HUES64 (cell line): ENCODE data around the gene USP9Y. TPM values are rescaled to one million over a fixed set of nuclear protein-coding genes. Genes with fewer than 3 reads are reported as not detected.
"Not testable (repeated sequence)": the region's sequence is repeated elsewhere in the genome, so short reads cannot be mapped to it uniquely, and the experiment has no call there.

Source experiments
- H3K27ac ChIP-seq: 2 replicates; pipeline ENCODE4 v1.7.0; 2013; ENCODE audit warnings: low read depth, low read length, inconsistent platforms
- H3K27me3 ChIP-seq: 2 replicates; pipeline ENCODE4 v1.6.1; 2013; ENCODE audit warnings: mild to moderate bottlenecking, low read length; ENCODE audit not compliant: insufficient read depth
- H3K36me3 ChIP-seq: 2 replicates; pipeline ENCODE4 v1.6.1; 2013; ENCODE audit warnings: mild to moderate bottlenecking, low read length; ENCODE audit not compliant: insufficient read depth
- H3K4me1 ChIP-seq: 2 replicates; pipeline ENCODE4 v1.6.1; 2013; ENCODE audit warnings: mild to moderate bottlenecking, low read length, moderate library complexity; ENCODE audit not compliant: insufficient read depth
- H3K4me3 ChIP-seq: 2 replicates; pipeline ENCODE4 v1.5.1; 2013; ENCODE audit warnings: mild to moderate bottlenecking, low read length, moderate library complexity
- H3K9ac ChIP-seq: 2 replicates; pipeline ENCODE4 v1.6.1; 2013; ENCODE audit warnings: mild to moderate bottlenecking, low read depth, low read length
- H3K9me3 ChIP-seq: 2 replicates; pipeline ENCODE4 v1.6.1; 2013; ENCODE audit warnings: low read depth, low read length; ENCODE audit not compliant: insufficient read depth
- WGBS: fragments of 150-250, 120-280 bp; methylation state at CpG from one replicate; pipeline ENCODE4 v1.1.7; 2013; ENCODE audit warnings: missing lambda C conversion rate; 5-methylcytosine and 5-hydroxymethylcytosine counted together
- polyA plus RNA-seq, 2 experiments: library from polyadenylated mRNA; stranded (reverse); fragments of 50-300 nt; gene quantifications; one replicate each; pipeline ENCODE4 v1.2.3, GENCODE V29; 2013

The USP9Y gene
- 15.8 TPM for polyA plus RNA-seq (2013, experiment 1 of 2)
- polyA plus RNA-seq (2013, experiment 2 of 2): 18.4 TPM

- Histone ChIP-seq H3K4me1 (peaks cover 3% of the 10 kb centered on the region), H3K4me3 (no peak within 1 kb of the TSS), H3K9me3 (peaks cover 16% of the 10 kb centered on the region), H3K27me3 (no peaks in the 10 kb centered on the region), H3K27ac (peak within 1 kb of the TSS; percentile 94; the same call in 1 of the 2 replicates), H3K36me3 (peaks cover 37% of the 10 kb centered on the region), H3K9ac (no peak within 1 kb of the TSS)
- WGBS: no CpG with 5 or more reads among the region's 1 CpG
Observed at GRCh38 chrY:12701181-12701695, at the start of gene USP9Y. TSS of gene USP9Y (plus strand) at chrY:12701231. CDS start at chrY:12709448, 8,217 bp downstream.

- Histone ChIP-seq H3K4me1 (no peaks in the 10 kb centered on the region), H3K9me3 (no peaks in the 10 kb centered on the region), H3K27ac (no peak overlapping the region), H3K36me3 (no peaks in the 10 kb centered on the region), H3K9ac (no peak overlapping the region), H3K4me3 (no peak overlapping the region), H3K27me3 (no peaks in the 10 kb centered on the region)
- WGBS: 79% methylated on average over 3 of the region's 4 CpGs
Observed at GRCh38 chrY:12651621-12652036, 49.4 kb upstream of the USP9Y start.

- no peaks in the 10 kb centered on the region for H3K9me3 ChIP-seq
- no peaks in the 10 kb centered on the region for H3K27me3 ChIP-seq
- peaks cover 6% of the 10 kb centered on the region; the same call in 1 of the 2 replicates for H3K4me1 ChIP-seq
- peak overlapping the region; percentile 87 for H3K27ac ChIP-seq
- peaks cover 27% of the 10 kb centered on the region for H3K36me3 ChIP-seq
- H3K4me3 ChIP-seq: peak overlapping the region; percentile 99
- WGBS: 2% methylated on average over 35 of the region's 41 CpGs
- peak overlapping the region; percentile 92 for H3K9ac ChIP-seq
Observed at GRCh38 chrY:12661745-12662681, 39.0 kb upstream of the USP9Y start.

- H3K9me3 ChIP-seq: no peaks in the 10 kb centered on the region
- peaks cover 32% of the 10 kb centered on the region for H3K36me3 ChIP-seq
- H3K9ac ChIP-seq: peak overlapping the region; percentile 92
- H3K27me3 ChIP-seq: no peaks in the 10 kb centered on the region
- WGBS: under 1% methylated on average over 32 of the region's 40 CpGs
- peak overlapping the region; percentile 99 for H3K4me3 ChIP-seq
- peak overlapping the region; percentile 87 for H3K27ac ChIP-seq
- H3K4me1 ChIP-seq: peaks cover 6% of the 10 kb centered on the region
Observed at GRCh38 chrY:12662745-12663591, 38.1 kb upstream of the USP9Y start.

- peak overlapping the region; percentile 92 for H3K9ac ChIP-seq
- H3K27me3 ChIP-seq, H3K27ac ChIP-seq, H3K9me3 ChIP-seq: not testable (repeated sequence)
- H3K4me3 ChIP-seq: peak overlapping the region; percentile 99
- 11% methylated on average over 17 of the region's 20 CpGs for WGBS
- peaks cover 37% of the 10 kb centered on the region for H3K36me3 ChIP-seq
- peaks cover 14% of the 10 kb centered on the region for H3K4me1 ChIP-seq
Observed at GRCh38 chrY:12663845-12664244, 37.2 kb upstream of the USP9Y start.

GRCh38 chrY:12678111-12678510, 22.9 kb upstream of the USP9Y start:
- H3K9me3 ChIP-seq: peaks cover 6% of the 10 kb centered on the region; the same call in 1 of the 2 replicates
- H3K36me3 ChIP-seq: peaks cover 30% of the 10 kb centered on the region
- no peak overlapping the region for H3K4me3 ChIP-seq
- no peaks in the 10 kb centered on the region for H3K27me3 ChIP-seq
- peaks cover 35% of the 10 kb centered on the region for H3K4me1 ChIP-seq
- H3K9ac ChIP-seq: no peak overlapping the region
- H3K27ac ChIP-seq: peak overlapping the region; percentile 53; the same call in 1 of the 2 replicates
- WGBS: 54% methylated on average over 2 of the region's 2 CpGs

GRCh38 chrY:12681535-12681934, 19.5 kb upstream of the USP9Y start:
- peak overlapping the region; percentile 30; the same call in 1 of the 2 replicates for H3K27ac ChIP-seq
- WGBS: 100% methylated on average over 2 of the region's 2 CpGs

GRCh38 chrY:12688337-12688736, 12.7 kb upstream of the USP9Y start:
- peaks cover 60% of the 10 kb centered on the region for H3K36me3 ChIP-seq
- peaks cover 6% of the 10 kb centered on the region; the same call in 1 of the 2 replicates for H3K4me1 ChIP-seq
- WGBS: 100% methylated on average over 1 of the region's 2 CpGs

More at GRCh38 chrY:12681535-12681934, 19.5 kb upstream of the USP9Y start:
- Histone ChIP-seq H3K9ac (no peak overlapping the region), H3K27me3 (no peaks in the 10 kb centered on the region), H3K4me1 (peaks cover 35% of the 10 kb centered on the region), H3K36me3 (peaks cover 10% of the 10 kb centered on the region), H3K4me3 (no peak overlapping the region), H3K9me3 (peaks cover 6% of the 10 kb centered on the region; the same call in 1 of the 2 replicates)

GRCh38 chrY:12700087-12700486, 944 bp upstream of the USP9Y start:
- Histone ChIP-seq H3K27me3 (no peaks in the 10 kb centered on the region), H3K9ac (no peak overlapping the region), H3K9me3 (peaks cover 16% of the 10 kb centered on the region), H3K4me1 (peaks cover 3% of the 10 kb centered on the region), H3K27ac (peak overlapping the region; percentile 94; the same call in 1 of the 2 replicates), H3K4me3 (no peak overlapping the region), H3K36me3 (peaks cover 37% of the 10 kb centered on the region)
- WGBS: 38% methylated on average over 1 of the region's 2 CpGs

More at GRCh38 chrY:12688337-12688736, 12.7 kb upstream of the USP9Y start:
- H3K9me3 ChIP-seq: peaks cover 17% of the 10 kb centered on the region
- no peak overlapping the region for H3K27ac ChIP-seq
- no peak overlapping the region for H3K9ac ChIP-seq
- H3K27me3 ChIP-seq: no peaks in the 10 kb centered on the region
- H3K4me3 ChIP-seq: no peak overlapping the region

GRCh38 chrY:12702174-12702573, 1.1 kb downstream of the USP9Y start:
- H3K9ac ChIP-seq: no peak overlapping the region
- peaks cover 3% of the 10 kb centered on the region for H3K4me1 ChIP-seq
- H3K36me3 ChIP-seq: peaks cover 37% of the 10 kb centered on the region
- no CpG with 5 or more reads among the region's 1 CpG for WGBS
- H3K4me3 ChIP-seq: no peak overlapping the region
- H3K9me3 ChIP-seq: peaks cover 16% of the 10 kb centered on the region
- H3K27me3 ChIP-seq: no peaks in the 10 kb centered on the region
- no peak overlapping the region for H3K27ac ChIP-seq
